Heart left ventricle (tissue), 16 donors: ENCODE data around the gene SSR2. TPM values are rescaled to one million over a fixed set of nuclear protein-coding genes. Genes with fewer than 3 reads are reported as not detected.

ENCODE experiments used
- ATAC-seq, 4 donors: fragments of 200-7000 bp; cut with Tn5 transposase; one replicate each; pipeline ENCODE4 v1.9.1; 2020 to 2022; ENCODE audit warnings: moderate library complexity in 4 of 4, mild to moderate bottlenecking in 3 of 4, moderate number of reproducible peaks in 1 of 4
- DNase-seq, 5 donors: peaks; one replicate each; pipeline ENCODE4 v3.0.0-alpha.2; 2020
- H3K27ac ChIP-seq, 12 donors: fragments of 200-600 bp; sonication (generic) in 4 of 12; one replicate each; pipeline versions ENCODE4 v1.5.0 to v1.8.0; 2016 to 2022; ENCODE audit warnings: mild to moderate bottlenecking in 2 of 12
- H3K27me3 ChIP-seq, 9 donors: fragments of 200-600 bp; sonication (generic) in 2 of 9; one replicate each; pipeline versions ENCODE4 v1.5.1 to v1.8.0; 2016 to 2022; ENCODE audit warnings: mild to moderate bottlenecking in 3 of 9
- H3K36me3 ChIP-seq, 9 donors: fragments of 200-600 bp; sonication (generic) in 2 of 9; one replicate each; pipeline versions ENCODE4 v1.5.0 to v1.8.0; 2018 to 2022; ENCODE audit warnings: mild to moderate bottlenecking in 2 of 9
- H3K4me1 ChIP-seq, 12 donors: fragments of 200-600 bp; sonication (generic) in 4 of 12; one replicate each; pipeline versions ENCODE4 v1.5.0 to v1.8.0; 2016 to 2022; ENCODE audit warnings: mild to moderate bottlenecking in 3 of 12
- H3K4me3 ChIP-seq, 12 donors: fragments of 200-600 bp; sonication (generic) in 4 of 12; one replicate each; pipeline versions ENCODE4 v1.5.0 to v1.8.0; 2017 to 2022; ENCODE audit warnings: mild to moderate bottlenecking in 9 of 12, moderate library complexity in 4 of 12
- H3K9me3 ChIP-seq, 12 donors: fragments of 200-600 bp; sonication (generic) in 4 of 12; one replicate each; pipeline versions ENCODE4 v1.5.0 to v1.8.0; 2016 to 2022; ENCODE audit warnings: mild to moderate bottlenecking in 1 of 12
- CTCF ChIP-seq, 12 donors: fragments of 200-600 bp; sonication (generic) in 4 of 12; IDR thresholded peaks; one replicate each; pipeline versions ENCODE4 v1.5.0 to v1.8.0; 2018 to 2022; ENCODE audit warnings: antibody characterized with exemption in 12 of 12, mild to moderate bottlenecking in 5 of 12
- POLR2A ChIP-seq, 2 donors: fragments of 450-650 bp; IDR thresholded peaks; one replicate each; pipeline ENCODE4 v1.6.1; 2017; ENCODE audit warnings: antibody characterized with exemption in 2 of 2, mild to moderate bottlenecking in 2 of 2, moderate library complexity in 2 of 2
- WGBS, 4 donors: extraction: QIAGEN DNeasy Blood & Tissue Kit in 2 of 4; methylation state at CpG; one replicate each; pipeline versions ENCODE4 v1.1.5 to v1.1.7; 2013 to 2018; 5-methylcytosine and 5-hydroxymethylcytosine counted together
- intact Hi-C, 10 donors: fragments of 100-400 bp; cut with DNase I; formaldehyde crosslinking; loops; one replicate each; pipeline versions ENCODE4 v1.11.1 to v1.14.2; 2022
- polyA plus RNA-seq, 2 donors: library from polyadenylated mRNA; stranded (reverse); fragments of 200-250 nt; gene quantifications; one replicate each; pipeline ENCODE4 v1.2.3, GENCODE V29; 2013
- total RNA-seq, 9 donors: library from RNA; depleted of rRNA in 2 of 9; stranded (reverse); fragments of >200 nt in 2 of 9; fragmentation: NEBNext Ultra II Directional in 3 of 9; extraction: Animal tissue kit (Norgen Biotek cat#: 25700) in 3 of 9; gene quantifications; one replicate each; pipeline versions ENCODE4 v1.1.0 to v1.2.4, GENCODE V29; 2016 to 2023
- donor health status: ischemic (EF 13 %, LVEDD 7.1; RV severe dilation, severe dysfunction).
- donor health status: healthy with polysubstance abuse.
- donor health status: DM: no; HTN: yes; CAD: no.
- donor health status: DM: no; HTN: no; CAD: no.
- donor health status: ischemic (EF 25% LVEDD 6.9; RV normal size, moderate dysfunction).
- donor health status: ischemic (EF 25% LVEDD 5.7; RV mildly dilated, moderate dysfunction).
- donor health status: healthy.
- donor health status: DM: yes; HTN: yes; CAD: no.
- donor health status: ischemic (EF 35%, LVEDD 5.7; RV mildly dilated, moderate dysfunction).
- donor health status: nonischemic (EF 11% LVEDD 7.7; RV severe dilation, severe dysfunction).
- donor health status: DM: yes; HTN: yes; CAD: no.
- donor health status: PGD.
- donor health status: ischemic (EF 29% LVEDD 5.4; RV normal size, mild dysfunction).
- donor health status: nonischemic (EF 23%, LVEDD 6.1; RV moderate dilation, normal function).

The SSR2 gene
- total and polyA plus RNA-seq, 11 donors, result 63.9 to 282 (median 81.2) TPM

- no peaks in the 10 kb centered on the region for H3K27me3 ChIP-seq
- H3K9me3 ChIP-seq, result no peaks in the 10 kb centered on the region
- H3K27ac ChIP-seq, result peak overlapping the region; percentile 91 to 100 (median 98)
- H3K4me3 ChIP-seq, result peak overlapping the region; percentile 65 to 97 (median 86)
- WGBS, 4 donors, result 6 to 10% (median 7%) methylated on average over 13 to 14 of the region's 14 CpGs
- intact Hi-C loops, result loop anchor here in 4 of 10 donors (5.0 kb wide), 1 partner anchor 34 kb away; the partner anchor contains the start of gene RXFP4 (in 4 of the 4)
- peaks cover 20 to 93% (median 74%) of the 10 kb centered on the region in 12 donors for H3K4me1 ChIP-seq
- no peak for ATAC-seq
- peaks cover 0 to 25% (median 0%) of the 10 kb centered on the region in 9 donors for H3K36me3 ChIP-seq
- peak; percentile 68 to 85 (median 80) for DNase-seq
- TF ChIP-seq POLR2A (IDR thresholded peaks at IDR 0.05), result no peak
- TF ChIP-seq CTCF (IDR thresholded peaks at IDR 0.05), result no peak
Measured at GRCh38 chr1:155976062-155976912, 44.5 kb downstream of the SSR2 start.

GRCh38 chr1:155975375-155976061 lies 45.2 kb downstream of the SSR2 start:
- DNase-seq (no peak), ATAC-seq (no peak)
- H3K4me3 ChIP-seq, result peak overlapping the region; percentile 24 to 97 (median 84)
- intact Hi-C loops, result loop anchor here in 4 of 10 donors (5.0 kb wide), 1 partner anchor 33 kb away; the partner anchor contains the start of gene RXFP4 (in 4 of the 4)
- no peaks in the 10 kb centered on the region for H3K9me3 ChIP-seq
- no peaks in the 10 kb centered on the region for H3K27me3 ChIP-seq
- TF ChIP-seq CTCF (IDR thresholded peaks at IDR 0.05) (no peak), POLR2A (IDR thresholded peaks at IDR 0.05) (no peak)
- WGBS, 4 donors, result 11 to 22% (median 15%) methylated on average over 4 of the region's 4 CpGs
- H3K4me1 ChIP-seq, result peaks cover 18 to 93% (median 74%) of the 10 kb centered on the region in 12 donors
- H3K36me3 ChIP-seq, result peaks cover 0 to 25% (median 0%) of the 10 kb centered on the region in 9 donors
- peak overlapping the region; percentile 29 to 100 (median 98) for H3K27ac ChIP-seq

- peak overlapping the region in 10 of 12 donors; percentile 7 to 97 (median 86) for H3K4me3 ChIP-seq
- H3K27me3 ChIP-seq, result no peaks in the 10 kb centered on the region
- DNase-seq, result no peak
- H3K36me3 ChIP-seq, result peaks cover 0 to 33% (median 4%) of the 10 kb centered on the region in 9 donors
- H3K27ac ChIP-seq, result peak overlapping the region; percentile 29 to 100 (median 98)
- 29 to 41% (median 34%) methylated on average over 12 to 13 of the region's 13 CpGs for WGBS, 4 donors
- no peak for ATAC-seq
- no peak for TF ChIP-seq POLR2A (IDR thresholded peaks at IDR 0.05)
- no peak for TF ChIP-seq CTCF (IDR thresholded peaks at IDR 0.05)
- H3K4me1 ChIP-seq, result peaks cover 9 to 93% (median 74%) of the 10 kb centered on the region in 12 donors
- no peaks in the 10 kb centered on the region for H3K9me3 ChIP-seq
- intact Hi-C loops, result loop anchor here in 4 of 10 donors (5.0 kb wide), 1 partner anchor 32 kb away; the partner anchor contains the start of gene RXFP4 (in 4 of the 4)
Measured at GRCh38 chr1:155974208-155975115, 46.3 kb downstream of the SSR2 start.
